T-helper 2 cell treated with Interferon-gamma antibody and Interleukin-4, amounts not matched to agents 5 μg/mL and 100 μg/mL, for 36 hours (primary cell): ENCODE results near the gene RIMS4.

Experiments used
- DNase-seq: peaks from one replicate; pipeline ENCODE4 v3.0.0; 2021; ENCODE audit warnings: low spot score
- H3K27ac Mint-ChIP-seq: one replicate; pipeline ENCODE4 v1.8.0; 2021; ENCODE audit warnings: mild to moderate bottlenecking, mixed read lengths
- H3K27me3 Mint-ChIP-seq: one replicate; pipeline ENCODE4 v1.8.0; 2021; ENCODE audit warnings: low read depth, mixed read lengths
- H3K36me3 Mint-ChIP-seq: one replicate; pipeline ENCODE4 v1.8.0; 2021; ENCODE audit warnings: low read depth, mixed read lengths
- H3K4me1 Mint-ChIP-seq: one replicate; pipeline ENCODE4 v1.8.0; 2021; ENCODE audit warnings: low read depth, mixed read lengths
- H3K4me3 Mint-ChIP-seq: one replicate; pipeline ENCODE4 v1.8.0; 2022; ENCODE audit warnings: mild to moderate bottlenecking, moderate library complexity, mixed read lengths
- H3K9me3 Mint-ChIP-seq: one replicate; pipeline ENCODE4 v1.8.0; 2021; ENCODE audit warnings: mixed read lengths

Gene RIMS4

DNA sequence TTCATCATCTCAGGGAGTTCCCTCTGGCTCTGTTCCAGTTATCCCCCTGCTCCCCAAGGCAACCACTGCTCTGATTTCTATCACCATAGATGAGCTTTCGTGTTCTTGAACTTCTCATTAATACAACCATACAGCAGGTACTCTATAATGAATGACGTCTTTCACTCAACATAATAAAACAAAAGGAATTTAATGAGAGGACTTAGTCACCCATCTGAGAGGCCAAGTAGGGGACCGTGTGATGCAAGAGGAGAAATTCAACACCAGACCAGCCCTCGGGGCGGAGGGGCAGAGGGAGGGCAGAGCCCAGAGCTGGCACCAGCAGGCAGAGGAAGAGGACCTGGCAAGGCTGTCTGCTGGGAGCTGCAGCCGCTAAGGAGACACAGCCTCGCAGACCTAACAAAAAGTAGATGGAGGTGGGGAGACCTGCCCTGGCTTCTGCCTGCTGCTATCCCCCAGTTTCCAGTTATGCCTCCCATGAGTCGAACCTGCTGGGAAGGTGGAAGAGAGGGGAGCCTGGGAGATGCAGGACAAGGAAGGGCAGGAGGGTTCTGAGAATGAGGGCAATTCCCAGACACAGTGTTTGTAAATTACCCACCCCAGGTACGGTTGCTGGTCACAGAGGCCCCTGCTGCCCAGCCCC is 81.4 kb downstream of the RIMS4 start:
- Mint-ChIP-seq H3K9me3 (no peaks in the 10 kb centered on the region), H3K27ac (no peak overlapping the region), H3K36me3 (no peaks in the 10 kb centered on the region), H3K4me3 (no peak overlapping the region), H3K27me3 (no peaks in the 10 kb centered on the region), H3K4me1 (peaks cover 7% of the 10 kb centered on the region)
- DNase-seq, result no peak

GRCh38 chr20:44727651-44728050 is 82.7 kb downstream of the RIMS4 start:
- Mint-ChIP-seq H3K27ac (no peak overlapping the region), H3K36me3 (no peaks in the 10 kb centered on the region), H3K4me3 (no peak overlapping the region), H3K9me3 (no peaks in the 10 kb centered on the region), H3K4me1 (peaks cover 3% of the 10 kb centered on the region), H3K27me3 (no peaks in the 10 kb centered on the region)
- no peak for DNase-seq

DNA sequence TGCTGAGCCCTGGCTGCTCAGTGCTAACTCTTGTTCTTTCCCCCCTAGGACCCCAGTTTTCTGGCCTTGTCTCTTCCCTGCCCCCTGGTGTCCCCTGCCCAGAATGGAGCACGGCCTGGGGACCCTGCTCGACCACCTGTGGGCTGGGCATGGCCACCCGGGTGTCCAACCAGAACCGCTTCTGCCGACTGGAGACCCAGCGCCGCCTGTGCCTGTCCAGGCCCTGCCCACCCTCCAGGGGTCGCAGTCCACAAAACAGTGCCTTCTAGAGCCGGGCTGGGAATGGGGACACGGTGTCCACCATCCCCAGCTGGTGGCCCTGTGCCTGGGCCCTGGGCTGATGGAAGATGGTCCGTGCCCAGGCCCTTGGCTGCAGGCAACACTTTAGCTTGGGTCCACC is 83.3 kb downstream of the RIMS4 start:
- no peak overlapping the region for H3K4me3 Mint-ChIP-seq
- DNase-seq, result no peak
- no peaks in the 10 kb centered on the region for H3K36me3 Mint-ChIP-seq
- no peak overlapping the region for H3K27ac Mint-ChIP-seq
- no peaks in the 10 kb centered on the region for H3K4me1 Mint-ChIP-seq
- H3K27me3 Mint-ChIP-seq, result no peaks in the 10 kb centered on the region
- no peaks in the 10 kb centered on the region for H3K9me3 Mint-ChIP-seq

DNA sequence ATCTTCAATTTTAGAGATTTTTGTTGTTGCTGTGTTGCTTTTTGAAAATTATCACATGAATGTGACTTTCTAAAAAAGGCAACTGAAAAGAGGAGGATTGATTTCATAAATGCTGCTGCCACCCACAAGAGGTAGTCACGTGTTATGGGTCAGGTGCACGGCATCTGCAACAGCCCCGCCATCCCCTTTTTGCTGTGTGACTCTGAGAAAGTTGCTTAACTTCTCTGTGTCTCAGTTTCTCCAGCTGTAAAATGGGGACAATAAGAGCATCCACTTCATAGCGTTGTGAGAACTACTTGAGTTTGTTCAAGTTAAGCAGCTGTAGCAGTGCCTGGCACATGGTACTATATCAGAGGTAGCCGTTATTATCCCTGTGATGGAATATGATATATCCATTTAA is 84.5 kb downstream of the RIMS4 start:
- Mint-ChIP-seq H3K27ac (no peak overlapping the region), H3K36me3 (no peaks in the 10 kb centered on the region), H3K9me3 (no peaks in the 10 kb centered on the region), H3K27me3 (no peaks in the 10 kb centered on the region), H3K4me3 (no peak overlapping the region), H3K4me1 (no peaks in the 10 kb centered on the region)
- DNase-seq, result no peak

DNA sequence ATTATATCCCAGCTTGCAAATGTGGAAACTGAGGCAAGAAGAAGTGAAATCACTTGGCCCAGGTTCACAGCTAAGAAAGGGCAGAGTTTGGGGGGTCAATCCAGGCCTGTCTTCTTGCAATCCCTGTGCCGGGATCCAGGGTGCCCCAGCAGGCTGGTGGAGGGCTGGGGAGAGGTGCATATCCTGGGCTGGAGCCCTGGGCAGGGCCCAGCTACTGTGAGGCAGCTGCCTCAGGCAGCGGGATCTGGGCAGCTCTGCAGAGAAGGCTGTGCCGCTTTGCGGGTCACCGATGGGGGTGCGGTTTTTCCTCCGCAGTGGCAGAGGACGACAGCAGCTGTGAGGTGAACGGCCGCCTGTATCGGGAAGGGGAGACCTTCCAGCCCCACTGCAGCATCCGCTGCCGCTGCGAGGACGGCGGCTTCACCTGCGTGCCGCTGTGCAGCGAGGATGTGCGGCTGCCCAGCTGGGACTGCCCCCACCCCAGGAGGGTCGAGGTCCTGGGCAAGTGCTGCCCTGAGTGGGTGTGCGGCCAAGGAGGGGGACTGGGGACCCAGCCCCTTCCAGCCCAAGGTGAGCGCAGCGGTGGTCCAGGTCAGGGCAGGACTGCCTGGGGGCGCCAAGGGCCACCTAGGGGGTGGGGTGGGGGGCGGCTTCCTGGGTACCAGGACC is 85.8 kb downstream of the RIMS4 start:
- Mint-ChIP-seq H3K4me1 (no peaks in the 10 kb centered on the region), H3K9me3 (no peaks in the 10 kb centered on the region), H3K36me3 (no peaks in the 10 kb centered on the region), H3K4me3 (no peak overlapping the region), H3K27ac (no peak overlapping the region), H3K27me3 (no peaks in the 10 kb centered on the region)
- no peak for DNase-seq

- H3K27ac Mint-ChIP-seq, result no peak overlapping the region
- H3K9me3 Mint-ChIP-seq, result no peaks in the 10 kb centered on the region
- no peaks in the 10 kb centered on the region for H3K36me3 Mint-ChIP-seq
- DNase-seq, result no peak
- no peaks in the 10 kb centered on the region for H3K27me3 Mint-ChIP-seq
- H3K4me1 Mint-ChIP-seq, result no peaks in the 10 kb centered on the region
- H3K4me3 Mint-ChIP-seq, result no peak overlapping the region
Observed at GRCh38 chr20:44723798-44724362, 86.5 kb downstream of the RIMS4 start.

DNA sequence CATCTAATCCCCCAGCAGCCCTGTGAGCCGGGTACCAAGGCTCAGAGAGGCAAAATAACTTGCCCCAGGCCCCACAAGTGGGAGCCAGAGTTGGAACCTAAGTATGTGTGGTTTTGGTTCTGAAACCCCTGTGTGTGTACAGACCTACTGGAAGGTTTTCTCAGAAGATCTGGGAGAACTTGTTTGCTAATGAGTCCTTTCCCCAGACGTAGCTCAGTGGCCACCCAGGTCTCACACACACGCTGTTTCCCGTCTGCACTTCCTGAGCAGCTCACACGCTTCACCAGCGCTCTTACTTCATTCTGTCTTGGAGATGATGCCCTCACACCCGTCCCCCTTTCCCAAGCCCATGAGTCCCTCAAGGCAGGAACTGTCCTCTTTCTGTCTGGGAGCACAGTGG is 87.0 kb downstream of the RIMS4 start:
- no peak for DNase-seq
- no peak overlapping the region for H3K27ac Mint-ChIP-seq
- H3K36me3 Mint-ChIP-seq, result no peaks in the 10 kb centered on the region

DNA sequence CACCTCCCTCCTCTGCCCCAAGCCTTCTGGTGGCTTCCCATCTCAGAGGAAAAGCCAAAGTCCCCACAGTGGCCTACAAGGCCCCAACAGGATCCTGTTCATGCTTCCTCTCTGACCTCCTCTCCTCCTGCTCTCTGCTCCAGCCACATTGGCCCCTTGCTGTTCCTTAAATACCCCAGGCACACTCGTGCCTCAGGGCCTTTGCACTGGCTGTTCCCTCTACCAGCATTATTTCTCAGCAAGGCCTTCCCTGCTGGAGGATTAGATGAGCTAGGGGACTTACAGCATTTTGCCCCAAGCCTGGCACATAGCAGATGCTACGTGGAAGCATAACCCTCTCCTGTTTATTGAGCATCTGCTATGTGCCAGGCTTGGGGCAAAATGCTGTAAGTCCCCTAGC is 87.4 kb downstream of the RIMS4 start:
- no peaks in the 10 kb centered on the region for H3K4me1 Mint-ChIP-seq
- no peaks in the 10 kb centered on the region for H3K36me3 Mint-ChIP-seq
- H3K27ac Mint-ChIP-seq, result no peak overlapping the region
- no peak overlapping the region for H3K4me3 Mint-ChIP-seq
- no peak for DNase-seq
- no peaks in the 10 kb centered on the region for H3K27me3 Mint-ChIP-seq
- no peaks in the 10 kb centered on the region for H3K9me3 Mint-ChIP-seq

More for the DNA sequence above, 87.0 kb downstream of the RIMS4 start:
- Mint-ChIP-seq H3K4me1 (no peaks in the 10 kb centered on the region), H3K27me3 (no peaks in the 10 kb centered on the region), H3K9me3 (no peaks in the 10 kb centered on the region), H3K4me3 (no peak overlapping the region)

- no peaks in the 10 kb centered on the region for H3K4me1 Mint-ChIP-seq
- no peak overlapping the region for H3K27ac Mint-ChIP-seq
- no peak for DNase-seq
- no peak overlapping the region for H3K4me3 Mint-ChIP-seq
- no peaks in the 10 kb centered on the region for H3K9me3 Mint-ChIP-seq
- no peaks in the 10 kb centered on the region for H3K27me3 Mint-ChIP-seq
- no peaks in the 10 kb centered on the region for H3K36me3 Mint-ChIP-seq
Observed at GRCh38 chr20:44721785-44722054, 88.6 kb downstream of the RIMS4 start.

GRCh38 chr20:44720997-44721784 is 89.2 kb downstream of the RIMS4 start:
- H3K9me3 Mint-ChIP-seq, result no peaks in the 10 kb centered on the region
- DNase-seq, result no peak
- H3K4me1 Mint-ChIP-seq, result no peaks in the 10 kb centered on the region
- no peaks in the 10 kb centered on the region for H3K36me3 Mint-ChIP-seq
- no peak overlapping the region for H3K27ac Mint-ChIP-seq
- no peaks in the 10 kb centered on the region for H3K27me3 Mint-ChIP-seq
- H3K4me3 Mint-ChIP-seq, result no peak overlapping the region

DNA sequence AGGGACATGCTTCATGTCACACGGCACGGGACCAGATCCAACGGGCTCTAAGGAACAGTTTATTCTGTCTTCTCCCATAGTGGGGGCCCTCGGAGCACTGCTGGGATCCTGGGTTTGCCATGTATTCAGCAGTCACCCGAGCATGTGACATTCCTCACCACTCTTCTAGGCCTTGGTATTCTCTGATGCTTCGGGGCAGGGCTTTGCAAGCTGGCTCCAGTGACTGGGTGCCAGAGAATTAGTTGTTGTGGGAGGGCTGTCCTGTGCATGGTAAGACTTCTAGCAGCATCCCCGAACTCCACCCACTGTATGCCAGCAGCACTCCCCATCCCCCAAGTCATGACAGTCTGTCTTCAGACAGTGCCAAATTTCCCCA is 89.7 kb downstream of the RIMS4 start:
- Mint-ChIP-seq H3K4me1 (no peaks in the 10 kb centered on the region), H3K27ac (no peak overlapping the region), H3K36me3 (no peaks in the 10 kb centered on the region), H3K9me3 (no peaks in the 10 kb centered on the region), H3K27me3 (no peaks in the 10 kb centered on the region), H3K4me3 (no peak overlapping the region)
- no peak for DNase-seq

DNA sequence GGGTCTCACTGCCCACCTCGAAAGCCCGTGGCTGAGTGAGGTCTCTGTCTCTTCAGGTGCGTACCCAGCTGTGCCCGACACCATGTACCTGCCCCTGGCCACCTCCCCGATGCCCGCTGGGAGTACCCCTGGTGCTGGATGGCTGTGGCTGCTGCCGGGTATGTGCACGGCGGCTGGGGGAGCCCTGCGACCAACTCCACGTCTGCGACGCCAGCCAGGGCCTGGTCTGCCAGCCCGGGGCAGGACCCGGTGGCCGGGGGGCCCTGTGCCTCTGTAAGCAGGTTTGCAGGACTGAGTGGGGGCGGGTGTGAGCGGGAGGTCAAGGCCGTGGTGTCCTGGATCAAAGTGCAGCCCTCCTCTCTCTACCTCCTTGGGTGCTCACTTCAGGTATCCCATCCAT is 90.5 kb downstream of the RIMS4 start:
- no peak for DNase-seq
- no peaks in the 10 kb centered on the region for H3K4me1 Mint-ChIP-seq
- H3K4me3 Mint-ChIP-seq, result no peak overlapping the region
- no peaks in the 10 kb centered on the region for H3K9me3 Mint-ChIP-seq
- no peaks in the 10 kb centered on the region for H3K27me3 Mint-ChIP-seq
- no peaks in the 10 kb centered on the region for H3K36me3 Mint-ChIP-seq
- no peak overlapping the region for H3K27ac Mint-ChIP-seq

DNA sequence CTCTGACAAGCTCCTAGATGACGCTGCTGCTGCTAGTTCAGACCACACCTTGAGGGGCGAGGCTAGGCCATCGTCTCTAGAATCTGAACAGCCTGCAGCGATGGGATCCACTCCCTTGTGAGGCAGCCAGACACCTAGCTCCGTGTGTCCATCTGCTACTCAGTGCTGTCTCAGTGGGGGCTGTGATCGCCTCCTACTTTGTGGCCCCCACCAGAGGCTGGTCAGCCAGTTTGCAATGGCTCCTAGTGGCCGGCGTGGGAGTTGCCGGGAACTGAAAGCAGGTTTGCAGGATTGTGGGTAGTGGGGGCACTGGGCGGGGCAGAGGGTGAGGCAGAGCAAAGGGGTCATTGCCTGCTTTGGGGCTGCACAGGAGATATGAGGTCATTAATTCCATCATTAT is 92.4 kb downstream of the RIMS4 start:
- no peaks in the 10 kb centered on the region for H3K36me3 Mint-ChIP-seq
- DNase-seq, result no peak
- H3K4me1 Mint-ChIP-seq, result no peaks in the 10 kb centered on the region
- no peak overlapping the region for H3K27ac Mint-ChIP-seq
- no peaks in the 10 kb centered on the region for H3K9me3 Mint-ChIP-seq
- no peak overlapping the region for H3K4me3 Mint-ChIP-seq
- H3K27me3 Mint-ChIP-seq, result peaks cover 4% of the 10 kb centered on the region

DNA sequence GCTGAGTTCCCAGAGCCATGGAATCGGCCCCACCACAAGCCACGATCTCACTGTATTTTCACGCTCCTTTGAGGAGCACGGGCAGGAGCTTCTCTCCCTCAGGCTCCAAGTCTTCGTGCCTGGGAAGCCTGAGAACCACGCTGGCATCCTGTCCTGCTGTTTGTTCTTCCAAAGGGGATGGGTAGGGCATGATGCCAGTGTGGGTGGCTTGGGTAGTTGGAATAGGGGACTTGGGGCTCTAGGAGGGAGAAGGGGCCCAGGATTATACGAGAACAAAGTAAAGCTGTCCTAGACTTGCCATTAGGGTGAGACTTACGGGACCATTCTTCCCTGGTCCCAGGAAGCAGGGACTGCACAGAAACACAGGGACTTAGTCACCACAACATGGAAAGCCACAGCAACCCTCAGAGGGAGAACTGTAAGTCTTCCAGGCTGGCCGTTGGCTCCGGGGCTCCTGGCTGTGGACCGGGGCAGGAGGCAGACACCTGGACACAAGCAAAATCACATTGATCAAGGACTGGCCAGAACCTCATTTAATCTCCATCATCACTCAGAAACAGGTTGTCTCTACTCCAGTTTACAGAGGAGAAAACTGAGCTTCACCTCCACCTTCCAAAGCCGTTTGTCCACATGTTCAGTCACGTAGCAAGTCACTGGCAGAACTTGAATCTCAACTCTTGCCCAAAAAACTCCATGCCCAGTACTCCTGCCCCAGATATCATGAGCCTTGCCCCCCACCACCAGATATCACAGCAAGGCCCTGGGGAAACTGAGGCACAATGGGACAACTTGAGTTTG is 93.8 kb downstream of the RIMS4 start:
- Mint-ChIP-seq H3K27me3 (peaks cover 6% of the 10 kb centered on the region), H3K4me3 (no peak overlapping the region), H3K9me3 (no peaks in the 10 kb centered on the region), H3K4me1 (no peaks in the 10 kb centered on the region), H3K36me3 (no peaks in the 10 kb centered on the region), H3K27ac (no peak overlapping the region)
- DNase-seq, result no peak
